ENCODE measurements around the gene EMILIN2. TPM values are rescaled to one million over a fixed set of nuclear protein-coding genes. Genes with fewer than 3 reads are reported as not detected.

EMILIN2 gene
- polyA plus RNA-seq, 1 donor (not counting 4 experiments of a cell fraction or from before 2014, with no cell fraction given) = 0.07 TPM

DNA sequence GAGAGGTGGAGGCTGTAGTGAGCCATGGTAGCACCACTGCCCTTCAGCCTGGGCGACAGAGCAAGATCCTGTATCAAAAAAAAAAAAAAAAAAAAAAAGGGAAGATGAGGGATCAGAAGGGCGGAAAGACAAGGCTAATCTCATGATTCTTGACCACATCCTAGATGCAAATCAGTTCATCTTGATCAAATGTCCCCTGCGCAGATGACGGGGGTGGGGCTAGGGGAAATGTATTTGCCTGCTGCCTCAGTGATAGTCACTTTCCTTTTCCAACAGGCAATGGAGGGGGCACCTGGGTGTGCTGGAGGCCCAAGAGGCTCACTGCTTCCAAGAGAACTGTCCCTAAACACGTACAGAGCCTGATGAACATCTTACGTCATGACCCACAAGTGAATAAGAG lies 3.7 kb upstream of the EMILIN2 start:
- TF ChIP-seq, protein P1, sequence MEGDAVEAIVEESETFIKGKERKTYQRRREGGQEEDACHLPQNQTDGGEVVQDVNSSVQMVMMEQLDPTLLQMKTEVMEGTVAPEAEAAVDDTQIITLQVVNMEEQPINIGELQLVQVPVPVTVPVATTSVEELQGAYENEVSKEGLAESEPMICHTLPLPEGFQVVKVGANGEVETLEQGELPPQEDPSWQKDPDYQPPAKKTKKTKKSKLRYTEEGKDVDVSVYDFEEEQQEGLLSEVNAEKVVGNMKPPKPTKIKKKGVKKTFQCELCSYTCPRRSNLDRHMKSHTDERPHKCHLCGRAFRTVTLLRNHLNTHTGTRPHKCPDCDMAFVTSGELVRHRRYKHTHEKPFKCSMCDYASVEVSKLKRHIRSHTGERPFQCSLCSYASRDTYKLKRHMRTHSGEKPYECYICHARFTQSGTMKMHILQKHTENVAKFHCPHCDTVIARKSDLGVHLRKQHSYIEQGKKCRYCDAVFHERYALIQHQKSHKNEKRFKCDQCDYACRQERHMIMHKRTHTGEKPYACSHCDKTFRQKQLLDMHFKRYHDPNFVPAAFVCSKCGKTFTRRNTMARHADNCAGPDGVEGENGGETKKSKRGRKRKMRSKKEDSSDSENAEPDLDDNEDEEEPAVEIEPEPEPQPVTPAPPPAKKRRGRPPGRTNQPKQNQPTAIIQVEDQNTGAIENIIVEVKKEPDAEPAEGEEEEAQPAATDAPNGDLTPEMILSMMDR (optimal IDR thresholded peaks at IDR 0.05 in 1 of 3, IDR thresholded peaks at IDR 0.05 in 1 of 3, conservative IDR thresholded peaks at IDR 0.05 in 1 of 3; ENCODE audit: extremely low read depth in 1 of 3, insufficient read depth in 2 of 3, low read length in 3 of 3) = no peak
- no peak for TF ChIP-seq EZH2 (IDR thresholded peaks at IDR 0.05; ENCODE audit: low read length)
- dilution Hi-C loops (cut with MboI; ENCODE audit: extremely low pct_ligation_motif_present, low sequenced_read_pairs) = no loop called here
- Histone ChIP-seq H3K36me3 (ENCODE audit: control insufficient read depth in 2 of 2, extremely low read depth in 1 of 2, insufficient read depth in 2 of 2, low read length in 2 of 2) (no peaks in the 10 kb centered on the region), H3K9me3 (ENCODE audit: control insufficient read depth, low read depth, low read length) (no peaks in the 10 kb centered on the region), H3K79me2 (ENCODE audit: control insufficient read depth, insufficient read depth, low read length) (no peaks in the 10 kb centered on the region), H3K4me3 (ENCODE audit: control insufficient read depth in 2 of 3, extremely low read depth in 1 of 3, insufficient read depth in 2 of 3, low read depth in 1 of 3, low read length in 3 of 3) (no peak overlapping the region), H4K20me1 (ENCODE audit: control insufficient read depth, extremely low read depth, insufficient read depth, low read length) (no peaks in the 10 kb centered on the region), H3K9ac (ENCODE audit: control insufficient read depth, extremely low read depth, insufficient read depth, low read length) (no peak overlapping the region), H3K9me1 (ENCODE audit: control insufficient read depth, extremely low read depth, insufficient read depth, low read length) (no peaks in the 10 kb centered on the region), H3K27me3 (ENCODE audit: control insufficient read depth, extremely low read depth, insufficient read depth, low read length) (peaks cover 39% of the 10 kb centered on the region), H3K4me2 (ENCODE audit: control insufficient read depth, extremely low read depth, insufficient read depth, low read depth, low read length) (no peak overlapping the region), H2AFZ (ENCODE audit: control insufficient read depth, low read length) (no peak overlapping the region), H3K27ac (ENCODE audit: control insufficient read depth, insufficient read depth, low read length) (no peak overlapping the region), H3K4me1 (ENCODE audit: control insufficient read depth, extremely low read depth, insufficient read depth, low read length) (peaks cover 7% of the 10 kb centered on the region)
- DNase-seq (ENCODE audit: low read depth, low spot score) (no peak), FAIRE-seq (no peak)

DNA sequence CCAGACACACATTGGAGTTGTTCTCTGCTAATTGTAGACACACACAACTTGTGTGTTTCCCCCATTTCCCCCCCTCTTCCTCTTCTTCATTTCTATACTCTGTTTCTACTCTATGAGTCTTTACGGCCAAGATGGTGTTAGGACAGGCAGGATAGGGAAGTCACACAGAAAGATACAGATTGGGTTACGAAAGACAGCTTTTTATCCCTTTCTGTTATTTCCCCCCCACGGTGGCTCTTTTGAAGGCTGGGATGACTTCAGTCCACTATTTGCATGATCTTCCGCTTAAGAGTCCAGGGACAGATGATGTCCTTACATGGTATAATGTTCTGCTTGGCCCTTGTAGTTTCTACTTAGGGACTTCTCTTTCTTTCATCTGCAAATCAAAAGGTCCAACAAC lies 1.6 kb upstream of the EMILIN2 start:
- FAIRE-seq = no peak
- no peaks in the 10 kb centered on the region for H3K9me3 ChIP-seq (ENCODE audit: control insufficient read depth, low read depth, low read length)
- H4K20me1 ChIP-seq (ENCODE audit: control insufficient read depth, extremely low read depth, insufficient read depth, low read length) = no peaks in the 10 kb centered on the region
- H3K4me3 ChIP-seq (ENCODE audit: control insufficient read depth in 2 of 3, extremely low read depth in 1 of 3, insufficient read depth in 2 of 3, low read depth in 1 of 3, low read length in 3 of 3) = no peak overlapping the region
- TF ChIP-seq EZH2 (IDR thresholded peaks at IDR 0.05; ENCODE audit: low read length) = no peak
- TF ChIP-seq, protein P1 (optimal IDR thresholded peaks at IDR 0.05 in 1 of 3, IDR thresholded peaks at IDR 0.05 in 1 of 3, conservative IDR thresholded peaks at IDR 0.05 in 1 of 3; ENCODE audit: extremely low read depth in 1 of 3, insufficient read depth in 2 of 3, low read length in 3 of 3) = no peak
- no peaks in the 10 kb centered on the region for H3K36me3 ChIP-seq (ENCODE audit: control insufficient read depth in 2 of 2, extremely low read depth in 1 of 2, insufficient read depth in 2 of 2, low read length in 2 of 2)
- no peak overlapping the region for H2AFZ ChIP-seq (ENCODE audit: control insufficient read depth, low read length)
- H3K27me3 ChIP-seq (ENCODE audit: control insufficient read depth, extremely low read depth, insufficient read depth, low read length) = peaks cover 52% of the 10 kb centered on the region
- no peak overlapping the region for H3K9ac ChIP-seq (ENCODE audit: control insufficient read depth, extremely low read depth, insufficient read depth, low read length)
- H3K4me1 ChIP-seq (ENCODE audit: control insufficient read depth, extremely low read depth, insufficient read depth, low read length) = peaks cover 7% of the 10 kb centered on the region
- DNase-seq (ENCODE audit: low read depth, low spot score) = no peak
- H3K9me1 ChIP-seq (ENCODE audit: control insufficient read depth, extremely low read depth, insufficient read depth, low read length) = no peaks in the 10 kb centered on the region
- no peaks in the 10 kb centered on the region for H3K79me2 ChIP-seq (ENCODE audit: control insufficient read depth, insufficient read depth, low read length)
- H3K27ac ChIP-seq (ENCODE audit: control insufficient read depth, insufficient read depth, low read length) = no peak overlapping the region
- dilution Hi-C loops (cut with MboI; ENCODE audit: extremely low pct_ligation_motif_present, low sequenced_read_pairs) = no loop called here
- H3K4me2 ChIP-seq (ENCODE audit: control insufficient read depth, extremely low read depth, insufficient read depth, low read depth, low read length) = no peak overlapping the region

Measured in keratinocyte (primary cell).